Measurements from ENCODE around the gene PHF20. TPM values are rescaled to one million over a fixed set of nuclear protein-coding genes. Genes with fewer than 3 reads are reported as not detected.

PHF20 gene
- total RNA-seq, 1 donor from 2014 or later: 40.1 TPM

DNA sequence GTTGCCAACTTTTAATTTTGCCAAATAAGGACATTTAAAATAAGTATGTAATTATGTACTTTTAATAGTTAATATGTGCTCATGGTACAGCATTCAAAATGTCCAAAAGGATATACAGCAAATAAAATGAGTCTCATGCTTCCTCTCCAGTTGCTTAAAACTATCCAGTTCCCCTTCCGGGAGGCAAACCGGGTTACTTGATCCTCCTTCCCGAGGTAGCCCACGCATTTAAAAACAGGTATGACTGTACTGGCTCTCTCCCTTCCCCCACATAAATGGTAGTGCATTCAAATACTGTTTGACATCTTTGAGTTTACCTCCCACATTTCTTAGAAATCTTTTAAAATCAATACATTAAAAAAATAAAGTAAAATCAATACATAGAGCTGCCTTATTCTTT lies 66.4 kb downstream of the PHF20 start:
- H3K4me1 ChIP-seq (ENCODE audit: insufficient read depth, low read length): peaks cover 8% of the 10 kb centered on the region
- no peak overlapping the region for H3K9ac ChIP-seq (ENCODE audit: low read length)
- peaks cover 7% of the 10 kb centered on the region for H3K79me2 ChIP-seq (ENCODE audit: insufficient read depth, low read length)

DNA sequence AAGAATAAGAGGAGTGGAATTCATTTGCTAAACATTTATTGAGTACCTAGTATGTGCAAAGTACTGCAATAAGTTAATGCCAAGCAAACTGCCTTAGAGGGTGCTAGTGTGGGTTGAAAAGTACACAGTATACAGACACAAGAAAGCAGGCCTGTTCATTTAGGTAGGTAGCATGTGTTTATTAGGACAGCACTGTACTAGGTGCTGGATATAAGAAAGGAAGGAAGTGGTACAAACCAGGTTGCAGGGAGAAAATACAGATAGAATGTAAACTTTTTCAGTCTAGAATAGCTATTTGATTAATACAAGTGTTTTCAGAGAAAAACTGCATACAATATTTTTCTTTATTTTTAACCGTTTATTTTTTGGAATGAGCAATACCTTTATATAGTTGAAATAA lies 68.1 kb downstream of the PHF20 start:
- H3K36me3 ChIP-seq (ENCODE audit: insufficient read depth, low read length): peaks cover 8% of the 10 kb centered on the region
- no peak overlapping the region for H2AFZ ChIP-seq (ENCODE audit: low read depth, low read length)
- no peak for DNase-seq (ENCODE audit: low read depth)
- H3K4me2 ChIP-seq (ENCODE audit: low read length): no peak overlapping the region
- peaks cover 3% of the 10 kb centered on the region for H3K4me1 Mint-ChIP-seq (ENCODE audit: low read depth, unreplicated experiment)
- H3K79me2 ChIP-seq (ENCODE audit: insufficient read depth, low read length): peaks cover 7% of the 10 kb centered on the region
- no peaks in the 10 kb centered on the region for H3K27me3 ChIP-seq (ENCODE audit: insufficient read depth, low read length)
- no peak overlapping the region for H3K27ac ChIP-seq (ENCODE audit: low read depth, low read length)
- H3K4me1 ChIP-seq (ENCODE audit: insufficient read depth, low read length): peaks cover 8% of the 10 kb centered on the region
- peaks cover 24% of the 10 kb centered on the region for H3K36me3 Mint-ChIP-seq (ENCODE audit: low read depth, unreplicated experiment)
- H4K20me1 ChIP-seq (ENCODE audit: insufficient read depth, low read length): peaks cover 10% of the 10 kb centered on the region
- H3K9me3 ChIP-seq (ENCODE audit: insufficient read depth, low read depth, low read length): peaks cover 7% of the 10 kb centered on the region
- H3K9me3 Mint-ChIP-seq (ENCODE audit: unreplicated experiment): peaks cover 15% of the 10 kb centered on the region
- no peak for FAIRE-seq
- H3K9ac ChIP-seq (ENCODE audit: low read length): no peak overlapping the region
- H3K27me3 Mint-ChIP-seq (ENCODE audit: low read depth, unreplicated experiment): no peaks in the 10 kb centered on the region
- no peak overlapping the region for H3K4me3 Mint-ChIP-seq (ENCODE audit: unreplicated experiment)
- TF ChIP-seq EZH2 (IDR thresholded peaks at IDR 0.05; ENCODE audit: insufficient read depth, low read length): no peak
- TF ChIP-seq, protein P1, sequence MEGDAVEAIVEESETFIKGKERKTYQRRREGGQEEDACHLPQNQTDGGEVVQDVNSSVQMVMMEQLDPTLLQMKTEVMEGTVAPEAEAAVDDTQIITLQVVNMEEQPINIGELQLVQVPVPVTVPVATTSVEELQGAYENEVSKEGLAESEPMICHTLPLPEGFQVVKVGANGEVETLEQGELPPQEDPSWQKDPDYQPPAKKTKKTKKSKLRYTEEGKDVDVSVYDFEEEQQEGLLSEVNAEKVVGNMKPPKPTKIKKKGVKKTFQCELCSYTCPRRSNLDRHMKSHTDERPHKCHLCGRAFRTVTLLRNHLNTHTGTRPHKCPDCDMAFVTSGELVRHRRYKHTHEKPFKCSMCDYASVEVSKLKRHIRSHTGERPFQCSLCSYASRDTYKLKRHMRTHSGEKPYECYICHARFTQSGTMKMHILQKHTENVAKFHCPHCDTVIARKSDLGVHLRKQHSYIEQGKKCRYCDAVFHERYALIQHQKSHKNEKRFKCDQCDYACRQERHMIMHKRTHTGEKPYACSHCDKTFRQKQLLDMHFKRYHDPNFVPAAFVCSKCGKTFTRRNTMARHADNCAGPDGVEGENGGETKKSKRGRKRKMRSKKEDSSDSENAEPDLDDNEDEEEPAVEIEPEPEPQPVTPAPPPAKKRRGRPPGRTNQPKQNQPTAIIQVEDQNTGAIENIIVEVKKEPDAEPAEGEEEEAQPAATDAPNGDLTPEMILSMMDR (IDR thresholded peaks at IDR 0.05; ENCODE audit: insufficient read depth, low read depth, low read length): no peak
- H3K4me3 ChIP-seq (ENCODE audit: insufficient read depth, low read depth, low read length): no peak overlapping the region
- H3K27ac Mint-ChIP-seq (ENCODE audit: unreplicated experiment): no peak overlapping the region

More for the DNA sequence above, 66.4 kb downstream of the PHF20 start:
- FAIRE-seq: no peak
- Mint-ChIP-seq H3K4me1 (ENCODE audit: low read depth, unreplicated experiment) (peaks cover 3% of the 10 kb centered on the region), H3K36me3 (ENCODE audit: low read depth, unreplicated experiment) (peaks cover 19% of the 10 kb centered on the region), H3K4me3 (ENCODE audit: unreplicated experiment) (no peak overlapping the region), H3K9me3 (ENCODE audit: unreplicated experiment) (peaks cover 7% of the 10 kb centered on the region), H3K27ac (ENCODE audit: unreplicated experiment) (no peak overlapping the region), H3K27me3 (ENCODE audit: low read depth, unreplicated experiment) (no peaks in the 10 kb centered on the region)
- H3K27ac ChIP-seq (ENCODE audit: low read depth, low read length): no peak overlapping the region
- peaks cover 3% of the 10 kb centered on the region for H3K9me3 ChIP-seq (ENCODE audit: insufficient read depth, low read depth, low read length)
- H3K27me3 ChIP-seq (ENCODE audit: insufficient read depth, low read length): no peaks in the 10 kb centered on the region
- peaks cover 10% of the 10 kb centered on the region for H4K20me1 ChIP-seq (ENCODE audit: insufficient read depth, low read length)
- DNase-seq (ENCODE audit: low read depth): no peak
- H3K4me2 ChIP-seq (ENCODE audit: low read length): no peak overlapping the region
- H3K36me3 ChIP-seq (ENCODE audit: insufficient read depth, low read length): peaks cover 6% of the 10 kb centered on the region
- no peak overlapping the region for H2AFZ ChIP-seq (ENCODE audit: low read depth, low read length)
- H3K4me3 ChIP-seq (ENCODE audit: insufficient read depth, low read depth, low read length): no peak overlapping the region
- TF ChIP-seq, protein P1 (IDR thresholded peaks at IDR 0.05; ENCODE audit: insufficient read depth, low read depth, low read length): no peak
- no peak for TF ChIP-seq EZH2 (IDR thresholded peaks at IDR 0.05; ENCODE audit: insufficient read depth, low read length)

DNA sequence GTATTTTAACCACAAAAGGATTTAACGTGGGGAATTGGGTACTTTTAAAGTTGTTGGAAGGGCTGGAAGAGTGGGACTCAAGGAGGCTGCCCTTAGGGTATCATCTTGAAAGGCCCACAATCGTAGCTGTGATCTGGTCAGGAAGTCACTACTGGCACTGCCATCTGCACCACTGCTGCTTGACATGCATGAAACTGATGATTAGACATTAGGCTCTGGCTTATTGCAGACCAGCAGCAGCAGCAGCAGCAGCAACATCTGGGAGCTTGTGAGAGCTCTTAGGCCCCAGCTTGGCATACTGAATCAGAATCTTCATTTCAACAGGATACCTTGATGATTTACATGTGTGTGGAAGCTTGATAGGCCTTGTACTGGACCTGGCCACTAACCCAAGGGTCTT lies 68.6 kb downstream of the PHF20 start:
- Histone ChIP-seq H2AFZ (ENCODE audit: low read depth, low read length) (no peak overlapping the region), H3K9me3 (ENCODE audit: insufficient read depth, low read depth, low read length) (peaks cover 7% of the 10 kb centered on the region), H3K4me2 (ENCODE audit: low read length) (no peak overlapping the region), H3K4me3 (ENCODE audit: insufficient read depth, low read depth, low read length) (no peak overlapping the region), H3K36me3 (ENCODE audit: insufficient read depth, low read length) (peaks cover 10% of the 10 kb centered on the region), H3K27me3 (ENCODE audit: insufficient read depth, low read length) (no peaks in the 10 kb centered on the region), H3K9ac (ENCODE audit: low read length) (no peak overlapping the region), H4K20me1 (ENCODE audit: insufficient read depth, low read length) (peaks cover 10% of the 10 kb centered on the region), H3K4me1 (ENCODE audit: insufficient read depth, low read length) (peaks cover 8% of the 10 kb centered on the region), H3K27ac (ENCODE audit: low read depth, low read length) (no peak overlapping the region), H3K79me2 (ENCODE audit: insufficient read depth, low read length) (peaks cover 7% of the 10 kb centered on the region)
- peaks cover 3% of the 10 kb centered on the region for H3K4me1 Mint-ChIP-seq (ENCODE audit: low read depth, unreplicated experiment)
- FAIRE-seq (no peak), DNase-seq (ENCODE audit: low read depth) (no peak)
- H3K27me3 Mint-ChIP-seq (ENCODE audit: low read depth, unreplicated experiment): no peaks in the 10 kb centered on the region
- no peak overlapping the region for H3K27ac Mint-ChIP-seq (ENCODE audit: unreplicated experiment)
- no peak overlapping the region for H3K4me3 Mint-ChIP-seq (ENCODE audit: unreplicated experiment)
- TF ChIP-seq EZH2 (IDR thresholded peaks at IDR 0.05; ENCODE audit: insufficient read depth, low read length): no peak
- TF ChIP-seq, protein P1 (IDR thresholded peaks at IDR 0.05; ENCODE audit: insufficient read depth, low read depth, low read length): no peak
- peaks cover 15% of the 10 kb centered on the region for H3K9me3 Mint-ChIP-seq (ENCODE audit: unreplicated experiment)
- H3K36me3 Mint-ChIP-seq (ENCODE audit: low read depth, unreplicated experiment): peaks cover 25% of the 10 kb centered on the region

Measured in astrocyte (in vitro differentiated cells and primary cell).